Limb (tissue), 2 donors: ENCODE results near the gene CRADD.
A peak's percentile ranks its signal among the peaks of the same experiment; 100 is the strongest.
"Not testable (repeated sequence)": the region's sequence is repeated elsewhere in the genome, so short reads cannot be mapped to it uniquely, and the experiment has no call there.

Source experiments
- DNase-seq, 2 donors: peaks; one replicate each; pipeline ENCODE4 v3.0.0-alpha.2; 2016; ENCODE audit errors: extremely low spot score in 2 of 2

CRADD gene

DNA sequence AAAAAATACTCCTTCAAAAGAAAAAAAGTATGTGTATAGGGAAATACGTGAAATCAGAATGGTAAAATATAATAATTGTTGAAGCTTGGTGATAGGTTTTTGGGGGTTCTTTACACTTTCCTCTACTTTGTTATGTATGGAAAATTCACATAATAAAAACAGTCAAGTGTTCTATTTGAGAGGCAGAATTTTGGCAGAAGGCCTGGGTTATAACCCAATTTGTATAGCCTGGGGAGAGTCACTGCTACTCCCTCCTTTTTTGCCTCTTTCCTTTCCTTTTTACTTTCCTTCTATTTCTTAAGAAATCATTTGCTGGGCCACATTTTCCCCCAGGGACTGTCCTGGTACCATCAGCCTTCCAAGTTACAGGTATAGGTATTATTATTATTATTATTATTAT is 105.7 kb downstream of the CRADD start:
- no peak for DNase-seq

DNA sequence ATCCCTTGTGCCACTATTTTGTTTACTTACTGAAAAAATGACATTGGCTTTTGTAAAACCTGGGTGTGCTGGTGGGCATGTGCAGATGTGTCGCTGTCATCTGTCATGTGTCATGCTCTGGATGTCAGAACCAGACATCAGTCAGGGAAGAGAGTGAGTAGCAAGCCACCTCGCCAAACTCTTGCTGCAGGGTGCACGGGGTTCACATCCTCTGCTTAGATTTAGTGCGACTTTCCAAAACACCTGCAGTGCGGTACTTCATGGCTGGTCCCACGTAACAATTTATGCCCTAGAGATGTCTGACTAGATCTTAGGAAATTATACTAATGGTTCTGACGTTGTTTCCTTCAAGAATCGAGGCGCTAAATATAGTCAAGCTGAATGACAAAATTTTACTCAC is 106.7 kb downstream of the CRADD start:
- DNase-seq: no peak

- no peak for DNase-seq
Measured at GRCh38 chr12:93784339-93785086, 107.3 kb downstream of the CRADD start.

DNA sequence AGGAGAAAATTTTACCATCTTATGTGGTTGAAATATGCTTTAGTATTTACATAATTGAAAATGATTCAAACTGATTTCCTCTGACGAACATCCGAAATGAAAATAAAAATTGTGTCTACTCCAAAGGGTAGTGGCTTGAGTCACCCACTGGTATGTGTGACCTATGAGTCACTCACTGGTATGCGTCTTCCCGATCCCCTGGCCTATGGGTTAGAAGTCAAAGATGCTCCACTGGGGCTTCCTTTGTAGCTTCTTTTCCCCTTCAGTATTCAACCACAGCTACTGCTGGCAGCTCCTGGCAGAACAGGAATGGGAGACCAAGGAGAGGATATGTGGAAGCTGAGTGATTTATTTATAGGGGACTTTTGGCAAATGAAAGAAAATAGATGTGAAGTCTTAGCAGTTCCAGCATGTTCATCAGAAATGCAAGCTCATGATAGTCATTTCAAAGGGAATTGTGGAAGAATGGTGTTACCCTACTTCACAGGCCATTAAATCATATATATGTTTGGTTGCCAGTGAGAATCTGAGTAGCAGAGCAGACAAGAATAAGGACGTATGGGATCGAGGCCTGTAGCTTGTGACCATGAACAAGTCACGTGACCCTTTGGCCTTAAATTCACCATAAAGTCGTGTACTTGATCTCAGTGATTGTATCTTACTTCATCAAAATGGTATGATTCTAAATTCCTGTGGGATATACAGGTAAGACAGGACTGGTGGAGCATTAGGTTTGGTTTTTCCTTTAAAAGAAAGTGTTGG is 108.3 kb downstream of the CRADD start:
- no peak for DNase-seq

DNA sequence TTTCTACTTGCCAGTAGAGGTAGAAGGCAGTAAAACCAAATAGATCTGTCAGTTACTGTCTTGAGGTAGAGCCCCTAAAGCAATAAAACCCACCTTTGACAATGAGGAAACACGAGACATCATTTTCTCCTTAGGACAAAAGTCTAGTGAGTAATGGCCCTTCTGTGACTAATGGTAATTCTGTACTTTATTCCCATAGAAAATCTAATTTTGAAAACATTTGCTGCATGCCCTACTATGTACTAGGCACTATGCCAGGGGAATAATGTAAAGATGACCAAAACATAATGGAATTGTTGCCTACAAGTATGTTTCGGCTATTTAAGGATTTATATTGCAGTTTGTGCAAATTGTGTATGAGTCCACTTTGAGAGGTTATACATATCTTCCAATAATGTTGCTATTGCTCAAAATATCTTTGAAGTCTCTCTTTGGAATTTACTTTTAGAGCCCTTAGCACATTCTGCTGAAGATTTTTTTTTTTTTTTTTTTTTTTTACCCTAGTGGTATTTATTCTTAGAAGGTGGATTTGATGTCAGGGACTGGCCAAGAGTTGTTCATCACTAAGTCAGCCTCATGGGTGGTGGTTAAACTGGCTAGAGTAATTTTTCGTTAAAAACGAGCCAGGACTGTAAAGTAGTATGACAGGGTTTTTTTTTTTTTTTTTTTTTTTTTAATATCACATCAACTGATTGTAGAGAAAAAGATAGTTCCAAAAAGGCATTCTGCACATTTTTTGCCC is 109.7 kb downstream of the CRADD start:
- no peak for DNase-seq

- DNase-seq: no peak
Measured at GRCh38 chr12:93788853-93789252, 111.7 kb downstream of the CRADD start.

- no peak for DNase-seq
Measured at GRCh38 chr12:93789767-93790166, 112.6 kb downstream of the CRADD start.

DNA sequence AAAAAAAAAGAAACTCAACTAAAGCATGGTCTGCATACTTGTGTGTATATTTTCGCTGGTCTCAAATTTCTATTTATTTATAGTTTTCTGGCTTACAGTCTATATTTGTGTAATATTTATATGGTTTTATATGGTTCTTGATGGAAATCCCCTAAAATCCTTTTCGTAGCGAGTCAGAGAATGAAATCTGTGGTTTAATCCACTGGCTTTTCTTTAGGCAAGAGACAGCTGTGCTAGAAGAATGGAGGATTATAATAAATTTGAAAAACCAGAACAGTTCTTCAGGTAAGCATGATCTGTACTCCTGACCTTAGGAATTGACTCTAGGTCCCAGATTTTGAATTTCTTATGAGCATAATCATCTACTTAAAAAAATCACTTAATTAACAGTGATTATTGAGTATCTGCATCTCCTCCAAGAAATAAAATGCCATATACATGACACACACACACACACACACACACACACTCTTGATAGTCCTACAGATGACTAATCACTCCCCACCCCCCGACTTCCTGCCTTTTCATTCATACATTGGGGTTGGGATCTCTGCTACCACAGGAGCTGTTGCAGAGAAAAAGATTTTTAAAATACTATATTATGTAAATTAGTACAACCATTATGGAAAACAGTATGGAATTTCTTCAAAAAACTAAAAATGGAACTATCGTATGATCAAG is 113.4 kb downstream of the CRADD start:
- no peak for DNase-seq

- no peak for DNase-seq
Measured at GRCh38 chr12:93793007-93793406, 115.8 kb downstream of the CRADD start.

DNA sequence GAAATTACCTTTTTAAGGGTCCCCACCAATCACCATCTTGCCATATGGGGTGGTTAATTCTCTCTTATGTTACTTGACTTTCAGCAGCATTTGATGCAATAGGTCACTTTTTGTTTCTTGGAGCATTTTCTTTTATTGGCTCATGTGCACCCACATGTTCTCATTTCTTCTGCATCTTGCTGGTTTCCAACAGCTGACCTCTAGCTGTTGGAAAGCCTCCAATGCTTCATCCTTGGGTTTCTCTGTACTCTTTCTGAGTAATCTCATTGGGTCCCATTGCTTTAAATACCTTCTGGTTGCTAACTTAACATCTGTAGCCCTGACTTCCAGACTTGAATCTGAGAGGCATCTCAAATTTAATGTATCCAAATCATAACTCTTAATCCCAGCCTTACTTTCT is 116.8 kb downstream of the CRADD start:
- no peak for DNase-seq

GRCh38 chr12:93794738-93795137 is 117.6 kb downstream of the CRADD start:
- DNase-seq: no peak

- DNase-seq: no peak
Measured at GRCh38 chr12:93795352-93795751, 118.2 kb downstream of the CRADD start.

- DNase-seq: no peak
Measured at GRCh38 chr12:93796729-93797128, 119.6 kb downstream of the CRADD start.

DNA sequence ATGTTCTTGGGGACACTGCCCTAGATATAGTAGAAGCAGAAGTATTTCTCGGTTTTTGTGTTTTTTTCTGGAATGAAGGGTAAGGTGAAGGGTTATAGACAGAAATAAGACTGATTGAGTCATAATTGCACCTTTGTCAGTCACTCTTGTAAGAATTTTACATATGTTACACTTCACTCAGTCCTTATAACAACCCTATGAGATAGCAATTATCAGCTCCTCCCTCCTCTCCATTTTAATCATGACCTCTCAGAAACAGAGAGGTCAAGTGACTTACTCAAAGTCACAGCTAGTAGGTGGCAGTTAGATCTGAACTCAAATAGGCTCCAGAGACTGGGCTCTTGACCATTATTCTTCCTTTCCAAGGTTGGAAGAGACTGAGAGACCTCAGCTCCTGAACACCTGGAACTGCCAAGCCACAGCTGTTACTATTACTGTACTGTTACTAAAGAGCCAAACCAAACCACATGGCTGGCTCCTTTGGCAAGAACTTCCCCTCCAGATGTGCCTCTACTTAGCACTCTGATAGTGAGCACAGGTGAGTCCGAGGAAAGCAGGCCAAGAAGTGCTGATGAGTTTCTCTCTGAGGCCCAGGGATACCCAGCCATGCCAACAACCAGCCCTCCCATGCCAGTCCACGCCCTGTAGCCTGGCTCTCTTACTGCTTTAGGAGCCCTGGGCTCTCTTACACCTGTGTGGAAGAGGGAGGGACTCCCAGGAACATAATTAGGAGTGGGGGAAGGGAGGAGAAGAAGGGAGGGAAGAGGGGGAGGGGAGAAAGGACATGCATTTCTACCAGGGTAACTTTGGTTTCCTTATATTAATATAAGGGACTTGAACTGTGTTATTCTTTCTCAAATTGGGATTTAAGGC is 121.3 kb downstream of the CRADD start:
- DNase-seq: no peak

DNA sequence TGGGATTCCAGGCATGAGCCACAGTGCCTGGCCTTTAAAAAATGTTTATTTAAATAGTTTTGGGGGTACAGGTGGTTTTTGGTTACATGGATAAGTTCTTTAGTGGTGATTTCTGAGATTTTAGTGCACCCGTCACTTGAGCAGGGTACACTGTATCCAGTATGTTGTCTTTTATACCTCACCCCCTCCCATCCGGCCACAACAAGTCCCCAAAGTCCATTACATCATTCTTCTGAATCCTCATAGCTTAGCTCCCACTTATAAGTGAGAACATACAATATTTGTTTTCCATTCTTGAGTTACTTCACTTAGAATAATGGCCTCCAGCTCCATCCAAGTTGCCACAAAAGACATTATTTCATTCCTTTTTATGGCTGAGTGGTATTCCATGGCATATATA is 124.5 kb downstream of the CRADD start:
- not testable (repeated sequence) for DNase-seq

- DNase-seq: no peak
Measured at GRCh38 chr12:93802293-93802692, 125.1 kb downstream of the CRADD start.

DNA sequence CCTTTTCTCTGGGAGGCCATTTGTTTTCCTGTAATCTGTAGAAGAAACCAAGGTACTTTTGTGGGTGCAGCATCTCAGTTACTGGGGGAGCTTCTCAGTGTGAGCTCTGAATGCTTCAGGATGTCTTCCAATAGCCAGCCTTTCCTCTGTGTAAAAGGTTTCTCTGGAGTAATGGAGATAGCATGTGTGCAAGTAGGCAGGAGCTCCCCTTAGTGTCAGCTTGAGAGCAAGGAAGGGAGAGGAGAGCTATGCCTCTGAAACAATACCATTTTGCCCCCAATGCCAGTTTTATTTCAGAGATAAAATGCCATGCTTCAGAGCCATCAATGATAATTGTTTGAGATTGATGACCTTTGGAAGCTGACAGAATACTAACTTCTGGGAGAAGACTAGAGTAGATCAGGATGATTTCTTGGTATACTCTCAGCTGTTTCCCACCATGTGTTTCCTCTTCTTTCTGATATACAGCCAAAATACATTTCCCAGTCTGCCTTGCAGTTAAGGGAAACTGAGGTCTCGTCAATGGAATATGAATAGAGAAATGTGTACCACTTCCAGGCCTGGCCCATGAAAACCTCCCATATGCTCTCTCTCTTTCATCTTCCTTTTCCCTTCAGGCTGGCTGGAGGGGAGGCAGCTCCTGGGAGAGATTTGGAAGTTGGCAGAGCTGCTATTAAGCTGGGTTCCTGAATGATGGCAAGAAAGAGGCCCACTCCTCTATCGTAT is 125.7 kb downstream of the CRADD start:
- DNase-seq: no peak

GRCh38 chr12:93803424-93803807 is 126.2 kb downstream of the CRADD start:
- DNase-seq: peak in 1 of 2 donors; percentile 58

GRCh38 chr12:93804392-93805179 is 127.4 kb downstream of the CRADD start:
- no peak for DNase-seq
